ENCODE measurements around the gene CYP4F8.
A peak's percentile ranks its signal among the peaks of the same experiment; 100 is the strongest.
"Not testable (repeated sequence)": the region's sequence is repeated elsewhere in the genome, so short reads cannot be mapped to it uniquely, and the experiment has no call there.

The CYP4F8 gene

GRCh38 chr19:15671237-15671821 is 56.3 kb downstream of the CYP4F8 start:
- TF ChIP-seq MYC (IDR thresholded peaks at IDR 0.05; ENCODE audit: low read depth, low read length) (no peak), MAX (IDR thresholded peaks at IDR 0.05; ENCODE audit: low read depth, low read length) (no peak), POLR2A (IDR thresholded peaks at IDR 0.05; ENCODE audit: extremely low read depth, insufficient read length) (no peak), CTCF (IDR thresholded peaks at IDR 0.05; ENCODE audit: low read depth, low read length) (no peak)

GRCh38 chr19:15671891-15672579 is 57.0 kb downstream of the CYP4F8 start:
- DNase-seq (ENCODE audit: low read depth): no peak
- TF ChIP-seq MAX (IDR thresholded peaks at IDR 0.05; ENCODE audit: low read depth, low read length) (no peak), POLR2A (IDR thresholded peaks at IDR 0.05; ENCODE audit: extremely low read depth, insufficient read length) (no peak), MYC (IDR thresholded peaks at IDR 0.05; ENCODE audit: low read depth, low read length) (no peak), CTCF (IDR thresholded peaks at IDR 0.05; ENCODE audit: low read depth, low read length) (no peak)
- H3K4me3 ChIP-seq (ENCODE audit: low read depth, low read length): no peak overlapping the region

More at GRCh38 chr19:15671237-15671821, 56.3 kb downstream of the CYP4F8 start:
- H3K4me3 ChIP-seq (ENCODE audit: low read depth, low read length): no peak overlapping the region
- DNase-seq (ENCODE audit: low read depth): no peak

- no peak within 1 kb of the TSS for H3K4me3 ChIP-seq (ENCODE audit: low read depth, low read length)
- peak; percentile 42 for DNase-seq (ENCODE audit: low read depth)
- TF ChIP-seq MAX (IDR thresholded peaks at IDR 0.05; ENCODE audit: low read depth, low read length): no peak
- no peak for TF ChIP-seq CTCF (IDR thresholded peaks at IDR 0.05; ENCODE audit: low read depth, low read length)
- TF ChIP-seq POLR2A (IDR thresholded peaks at IDR 0.05; ENCODE audit: extremely low read depth, insufficient read length): no peak
- no peak for TF ChIP-seq MYC (IDR thresholded peaks at IDR 0.05; ENCODE audit: low read depth, low read length)
Observed at GRCh38 chr19:15672580-15673175, 57.7 kb downstream of the CYP4F8 start, which contains the start of gene CYP4F12. Gene CYP4F12, plus strand, starts transcription at chr19:15673087. Its CDS starts 443 bp downstream, at chr19:15673530.

GRCh38 chr19:15673176-15673654 is 58.2 kb downstream of the CYP4F8 start:
- H3K4me3 ChIP-seq (ENCODE audit: low read depth, low read length): no peak overlapping the region
- DNase-seq (ENCODE audit: low read depth): no peak
- TF ChIP-seq POLR2A (IDR thresholded peaks at IDR 0.05; ENCODE audit: extremely low read depth, insufficient read length): no peak

- TF ChIP-seq POLR2A (IDR thresholded peaks at IDR 0.05; ENCODE audit: extremely low read depth, insufficient read length): no peak
- DNase-seq (ENCODE audit: low read depth): peak; percentile 42
Observed at GRCh38 chr19:15675560-15675959, 60.5 kb downstream of the CYP4F8 start.

GRCh38 chr19:15679089-15679488 is 64.1 kb downstream of the CYP4F8 start:
- DNase-seq (ENCODE audit: low read depth): no peak
- no peak for TF ChIP-seq MAX (IDR thresholded peaks at IDR 0.05; ENCODE audit: low read depth, low read length)
- TF ChIP-seq CTCF (IDR thresholded peaks at IDR 0.05; ENCODE audit: low read depth, low read length): no peak
- TF ChIP-seq POLR2A (IDR thresholded peaks at IDR 0.05; ENCODE audit: extremely low read depth, insufficient read length): no peak
- no peak for TF ChIP-seq MYC (IDR thresholded peaks at IDR 0.05; ENCODE audit: low read depth, low read length)
- no peak overlapping the region for H3K4me3 ChIP-seq (ENCODE audit: low read depth, low read length)

More at GRCh38 chr19:15675560-15675959, 60.5 kb downstream of the CYP4F8 start:
- no peak overlapping the region for H3K4me3 ChIP-seq (ENCODE audit: low read depth, low read length)

GRCh38 chr19:15679865-15680264 is 64.8 kb downstream of the CYP4F8 start:
- H3K4me3 ChIP-seq (ENCODE audit: low read depth, low read length); DNase-seq (ENCODE audit: low read depth): not testable (repeated sequence)
